ENCODE data around the gene TMCC2.
A peak's percentile ranks its signal among the peaks of the same experiment; 100 is the strongest.
"Not testable (repeated sequence)": the region's sequence is repeated elsewhere in the genome, so short reads cannot be mapped to it uniquely, and the experiment has no call there.

The TMCC2 gene

DNA sequence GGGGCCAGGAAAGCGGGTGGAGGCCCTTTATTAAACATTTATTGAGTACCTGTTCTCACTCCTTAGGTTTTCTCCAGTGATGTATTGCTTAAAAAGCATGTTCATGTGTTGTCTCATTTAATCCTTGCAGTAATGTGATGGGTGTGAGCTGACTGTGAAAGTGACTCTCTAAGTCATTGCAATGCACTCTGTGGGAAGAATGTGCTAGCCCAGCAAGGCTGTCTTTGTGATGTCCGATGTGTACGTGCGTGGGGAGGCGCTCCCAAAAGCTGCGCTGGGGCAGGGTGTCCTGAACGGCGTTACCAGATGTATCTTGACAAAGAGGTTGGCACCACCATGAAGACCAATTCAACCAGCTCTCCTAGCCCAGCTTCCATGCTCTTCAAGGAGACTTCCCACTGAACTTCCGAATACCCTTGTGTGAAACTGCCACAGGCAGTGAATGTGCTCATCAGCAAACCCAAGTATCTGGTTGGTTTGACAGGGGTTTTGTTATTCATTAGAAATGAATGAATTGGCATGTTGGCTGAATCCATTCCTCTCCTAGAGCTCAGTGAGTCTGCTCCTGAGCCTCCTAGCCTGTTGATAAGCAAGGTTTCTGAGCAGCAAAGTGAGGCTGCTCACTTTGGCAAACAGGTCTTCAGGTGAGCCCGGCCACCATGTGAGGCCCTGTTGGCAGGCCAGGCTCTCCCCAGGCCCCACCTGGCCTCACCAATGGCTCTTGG lies 65.8 kb downstream of the TMCC2 start:
- Histone ChIP-seq H3K4me1 (ENCODE audit: control insufficient read depth, low read depth, low read length) (peaks cover 34% of the 10 kb centered on the region), H3K36me3 (ENCODE audit: control insufficient read depth, low read depth, low read length) (no peaks in the 10 kb centered on the region), H3K9me3 (ENCODE audit: control insufficient read depth, low read depth, low read length) (no peaks in the 10 kb centered on the region), H3K9ac (ENCODE audit: low read length) (peak overlapping the region; percentile 59), H3K4me3 (ENCODE audit: low read length) (no peak overlapping the region), H3K27me3 (ENCODE audit: control insufficient read depth, insufficient read depth, low read length) (no peaks in the 10 kb centered on the region), H3K27ac (ENCODE audit: low read length) (peak overlapping the region; percentile 83)

DNA sequence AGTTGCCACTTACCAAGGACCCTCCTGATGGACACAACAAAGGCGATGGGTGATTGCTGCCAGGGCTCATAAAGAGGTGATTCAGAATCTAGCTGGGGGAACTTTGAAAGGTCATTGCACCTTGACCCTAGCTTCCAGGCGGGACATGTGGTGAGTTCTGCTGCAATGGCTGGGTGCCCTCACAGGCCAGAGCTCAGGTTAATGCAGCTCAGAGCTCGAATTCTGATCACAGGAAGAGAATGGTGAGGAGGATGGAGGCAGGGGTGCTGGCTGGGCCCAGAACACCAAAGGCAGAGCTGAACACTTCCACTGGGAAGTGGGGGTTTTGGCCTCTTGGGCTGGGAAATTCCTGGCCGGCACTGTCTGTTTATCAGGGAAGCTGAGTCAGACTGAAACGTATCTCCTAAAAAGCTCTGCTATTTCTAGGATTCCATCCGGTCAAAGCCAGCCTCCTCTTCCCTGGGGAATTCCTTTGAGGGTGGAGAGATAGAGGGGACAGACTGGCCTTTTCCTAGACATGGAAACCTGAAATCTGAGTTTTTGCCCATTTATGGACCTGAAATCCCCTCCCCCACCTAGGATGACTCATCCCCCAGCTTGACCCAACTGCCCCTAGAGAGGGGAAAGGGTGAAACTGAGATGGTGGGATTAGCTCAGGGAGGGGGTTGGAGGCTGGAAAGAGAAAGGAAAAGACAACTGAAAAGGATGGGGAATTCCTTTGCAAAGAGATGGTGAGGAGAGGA lies 66.6 kb downstream of the TMCC2 start:
- H3K9ac ChIP-seq (ENCODE audit: low read length) = peak overlapping the region; percentile 59
- H3K4me1 ChIP-seq (ENCODE audit: control insufficient read depth, low read depth, low read length) = peaks cover 37% of the 10 kb centered on the region
- H3K27ac ChIP-seq (ENCODE audit: low read length) = peak overlapping the region; percentile 83
- no peaks in the 10 kb centered on the region for H3K36me3 ChIP-seq (ENCODE audit: control insufficient read depth, low read depth, low read length)
- peak overlapping the region; percentile 36 for H3K4me3 ChIP-seq (ENCODE audit: low read length)
- no peaks in the 10 kb centered on the region for H3K27me3 ChIP-seq (ENCODE audit: control insufficient read depth, insufficient read depth, low read length)
- no peaks in the 10 kb centered on the region for H3K9me3 ChIP-seq (ENCODE audit: control insufficient read depth, low read depth, low read length)

DNA sequence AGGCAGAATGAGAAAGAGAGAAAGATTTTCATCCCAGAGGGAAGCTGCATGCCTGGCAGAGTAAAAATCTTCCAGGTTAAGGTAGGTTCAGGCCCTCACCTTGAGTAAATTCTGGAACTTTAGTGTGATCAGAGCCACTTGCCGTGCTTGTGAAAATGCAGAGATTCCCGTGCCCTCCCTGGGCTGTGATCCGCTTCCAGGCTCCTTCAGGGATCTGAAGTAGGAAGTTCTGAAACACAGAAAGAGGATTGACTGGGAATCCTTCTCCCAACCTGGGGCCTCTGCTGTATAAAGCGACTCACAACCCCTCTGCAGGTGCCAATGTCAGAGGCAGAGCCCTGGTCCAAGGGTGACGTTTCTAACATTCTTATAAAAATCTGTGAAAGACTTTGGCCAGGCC lies 67.2 kb downstream of the TMCC2 start:
- peak overlapping the region; percentile 36 for H3K4me3 ChIP-seq (ENCODE audit: low read length)

DNA sequence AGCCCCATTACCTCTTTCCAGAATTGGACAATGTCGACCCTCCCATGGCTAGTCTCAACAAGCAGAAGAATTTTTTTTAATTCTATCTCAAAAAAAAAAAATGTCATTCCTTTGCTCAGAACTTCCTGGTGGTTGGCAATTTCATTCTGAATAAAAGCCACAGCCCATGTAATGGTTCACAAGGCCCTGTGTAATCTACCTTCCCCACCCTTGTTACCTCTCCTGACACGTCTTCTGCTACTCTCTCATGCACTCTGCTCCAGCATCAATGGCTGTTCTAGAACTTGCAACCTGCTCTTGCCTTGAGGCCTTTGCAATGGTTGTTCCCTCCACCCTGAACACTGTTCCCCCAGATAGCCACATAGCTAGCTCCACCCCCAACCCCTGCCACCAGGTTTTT lies 68.4 kb downstream of the TMCC2 start:
- Histone ChIP-seq H3K36me3 (ENCODE audit: control insufficient read depth, low read depth, low read length) (no peaks in the 10 kb centered on the region), H3K27me3 (ENCODE audit: control insufficient read depth, insufficient read depth, low read length) (no peaks in the 10 kb centered on the region), H3K9ac (ENCODE audit: low read length) (no peak overlapping the region), H3K27ac (ENCODE audit: low read length) (no peak overlapping the region), H3K9me3 (ENCODE audit: control insufficient read depth, low read depth, low read length) (no peaks in the 10 kb centered on the region), H3K4me1 (ENCODE audit: control insufficient read depth, low read depth, low read length) (peaks cover 51% of the 10 kb centered on the region), H3K4me3 (ENCODE audit: low read length) (no peak overlapping the region)

More for the DNA sequence above, 67.2 kb downstream of the TMCC2 start:
- H3K9me3 ChIP-seq (ENCODE audit: control insufficient read depth, low read depth, low read length) = no peaks in the 10 kb centered on the region
- no peaks in the 10 kb centered on the region for H3K36me3 ChIP-seq (ENCODE audit: control insufficient read depth, low read depth, low read length)
- peak overlapping the region; percentile 59 for H3K9ac ChIP-seq (ENCODE audit: low read length)
- peak overlapping the region; percentile 83 for H3K27ac ChIP-seq (ENCODE audit: low read length)
- H3K27me3 ChIP-seq (ENCODE audit: control insufficient read depth, insufficient read depth, low read length) = no peaks in the 10 kb centered on the region
- peaks cover 38% of the 10 kb centered on the region for H3K4me1 ChIP-seq (ENCODE audit: control insufficient read depth, low read depth, low read length)

DNA sequence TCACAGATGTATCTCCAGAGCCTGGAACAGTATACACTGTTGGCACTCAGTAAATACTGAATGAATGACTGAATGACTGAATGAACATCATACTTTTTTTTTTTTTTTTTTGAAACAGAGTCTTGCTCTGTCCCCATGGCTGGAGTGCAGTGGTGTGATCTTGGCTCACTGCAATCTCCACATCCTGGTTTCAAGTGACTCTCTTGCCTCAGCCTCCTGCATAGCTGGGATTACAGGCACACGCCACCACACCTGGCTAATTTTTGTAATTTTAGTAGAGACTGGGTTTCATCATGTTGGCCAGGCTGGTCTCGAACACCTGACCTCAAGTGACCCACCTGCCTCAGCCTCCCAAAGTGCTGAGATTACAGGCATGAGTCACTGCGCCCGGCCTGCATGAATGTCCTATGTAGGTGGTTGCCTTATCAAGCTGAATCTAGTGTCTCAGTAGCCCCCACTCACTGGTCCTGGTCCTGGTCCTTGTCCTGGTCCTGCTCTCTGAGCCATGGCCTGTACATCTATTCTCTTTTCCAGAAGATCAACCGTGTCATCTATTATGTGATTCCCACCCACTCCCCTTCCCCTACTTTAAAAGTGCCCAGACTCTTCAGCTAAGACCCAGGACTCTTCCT lies 69.9 kb downstream of the TMCC2 start:
- H3K4me1 ChIP-seq (ENCODE audit: control insufficient read depth, low read depth, low read length) = peaks cover 58% of the 10 kb centered on the region
- H3K9ac ChIP-seq (ENCODE audit: low read length); H3K27me3 ChIP-seq (ENCODE audit: control insufficient read depth, insufficient read depth, low read length); H3K4me3 ChIP-seq (ENCODE audit: low read length); H3K9me3 ChIP-seq (ENCODE audit: control insufficient read depth, low read depth, low read length); H3K36me3 ChIP-seq (ENCODE audit: control insufficient read depth, low read depth, low read length); H3K27ac ChIP-seq (ENCODE audit: low read length): not testable (repeated sequence)

GRCh38 chr1:205298191-205298994 lies 70.6 kb downstream of the TMCC2 start:
- H3K27ac ChIP-seq (ENCODE audit: low read length) = no peak overlapping the region
- H3K36me3 ChIP-seq (ENCODE audit: control insufficient read depth, low read depth, low read length) = peaks cover 6% of the 10 kb centered on the region
- H3K9ac ChIP-seq (ENCODE audit: low read length) = no peak overlapping the region
- H3K9me3 ChIP-seq (ENCODE audit: control insufficient read depth, low read depth, low read length) = no peaks in the 10 kb centered on the region
- H3K27me3 ChIP-seq (ENCODE audit: control insufficient read depth, insufficient read depth, low read length) = no peaks in the 10 kb centered on the region
- H3K4me1 ChIP-seq (ENCODE audit: control insufficient read depth, low read depth, low read length) = peaks cover 58% of the 10 kb centered on the region
- no peak overlapping the region for H3K4me3 ChIP-seq (ENCODE audit: low read length)

GRCh38 chr1:205300149-205300548 lies 72.4 kb downstream of the TMCC2 start:
- Histone ChIP-seq H3K27me3 (ENCODE audit: control insufficient read depth, insufficient read depth, low read length) (no peaks in the 10 kb centered on the region), H3K27ac (ENCODE audit: low read length) (peak overlapping the region; percentile 45), H3K4me3 (ENCODE audit: low read length) (no peak overlapping the region), H3K9me3 (ENCODE audit: control insufficient read depth, low read depth, low read length) (no peaks in the 10 kb centered on the region), H3K36me3 (ENCODE audit: control insufficient read depth, low read depth, low read length) (peaks cover 24% of the 10 kb centered on the region), H3K9ac (ENCODE audit: low read length) (peak overlapping the region; percentile 4), H3K4me1 (ENCODE audit: control insufficient read depth, low read depth, low read length) (peaks cover 41% of the 10 kb centered on the region)

- Histone ChIP-seq H3K9me3 (ENCODE audit: control insufficient read depth, low read depth, low read length) (no peaks in the 10 kb centered on the region), H3K4me1 (ENCODE audit: control insufficient read depth, low read depth, low read length) (peaks cover 31% of the 10 kb centered on the region), H3K36me3 (ENCODE audit: control insufficient read depth, low read depth, low read length) (peaks cover 34% of the 10 kb centered on the region), H3K27ac (ENCODE audit: low read length) (peak overlapping the region; percentile 99), H3K4me3 (ENCODE audit: low read length) (peak overlapping the region; percentile 59), H3K27me3 (ENCODE audit: control insufficient read depth, insufficient read depth, low read length) (no peaks in the 10 kb centered on the region), H3K9ac (ENCODE audit: low read length) (peak overlapping the region; percentile 89)
Measured at GRCh38 chr1:205301205-205301821, 73.6 kb downstream of the TMCC2 start.

DNA sequence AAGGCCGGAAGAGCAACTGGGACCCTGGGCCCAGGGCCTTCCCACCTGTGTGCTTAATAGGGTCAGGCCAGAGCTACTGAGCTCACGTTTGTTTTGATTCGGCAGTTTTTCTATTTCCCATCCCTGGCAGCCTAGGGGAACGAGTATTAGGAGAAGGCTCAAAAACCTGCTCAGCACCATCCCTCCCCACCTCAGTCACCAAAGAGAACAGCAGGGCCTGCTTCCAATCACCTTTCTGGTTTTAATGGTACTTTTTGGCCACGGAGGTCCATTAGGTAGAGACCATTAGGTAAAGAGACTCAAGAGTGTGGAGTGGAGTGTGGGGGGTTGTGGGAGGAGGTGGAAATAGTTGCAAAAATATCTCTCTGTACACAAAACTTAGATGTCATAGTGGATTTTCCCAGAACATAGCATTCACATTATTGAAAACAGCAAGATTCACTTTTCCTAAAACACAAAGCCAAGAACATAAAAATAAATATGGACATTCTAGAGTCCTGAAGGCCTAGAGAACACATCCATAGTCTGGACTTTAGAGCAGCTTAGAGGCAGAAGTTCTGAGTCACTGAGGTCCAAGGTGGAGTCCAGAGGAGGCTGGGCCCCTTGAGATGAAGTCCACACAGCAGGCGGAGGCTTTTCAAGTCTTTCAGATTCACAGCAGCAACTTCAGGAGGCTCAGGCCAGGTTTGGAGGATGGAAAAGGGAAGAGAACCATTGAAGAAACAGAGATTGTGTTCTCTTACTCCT lies 74.3 kb downstream of the TMCC2 start:
- Histone ChIP-seq H3K9ac (ENCODE audit: low read length) (peak overlapping the region; percentile 44), H3K27ac (ENCODE audit: low read length) (peak overlapping the region; percentile 89), H3K4me3 (ENCODE audit: low read length) (no peak overlapping the region), H3K27me3 (ENCODE audit: control insufficient read depth, insufficient read depth, low read length) (no peaks in the 10 kb centered on the region), H3K4me1 (ENCODE audit: control insufficient read depth, low read depth, low read length) (peaks cover 31% of the 10 kb centered on the region), H3K9me3 (ENCODE audit: control insufficient read depth, low read depth, low read length) (no peaks in the 10 kb centered on the region), H3K36me3 (ENCODE audit: control insufficient read depth, low read depth, low read length) (peaks cover 41% of the 10 kb centered on the region)

DNA sequence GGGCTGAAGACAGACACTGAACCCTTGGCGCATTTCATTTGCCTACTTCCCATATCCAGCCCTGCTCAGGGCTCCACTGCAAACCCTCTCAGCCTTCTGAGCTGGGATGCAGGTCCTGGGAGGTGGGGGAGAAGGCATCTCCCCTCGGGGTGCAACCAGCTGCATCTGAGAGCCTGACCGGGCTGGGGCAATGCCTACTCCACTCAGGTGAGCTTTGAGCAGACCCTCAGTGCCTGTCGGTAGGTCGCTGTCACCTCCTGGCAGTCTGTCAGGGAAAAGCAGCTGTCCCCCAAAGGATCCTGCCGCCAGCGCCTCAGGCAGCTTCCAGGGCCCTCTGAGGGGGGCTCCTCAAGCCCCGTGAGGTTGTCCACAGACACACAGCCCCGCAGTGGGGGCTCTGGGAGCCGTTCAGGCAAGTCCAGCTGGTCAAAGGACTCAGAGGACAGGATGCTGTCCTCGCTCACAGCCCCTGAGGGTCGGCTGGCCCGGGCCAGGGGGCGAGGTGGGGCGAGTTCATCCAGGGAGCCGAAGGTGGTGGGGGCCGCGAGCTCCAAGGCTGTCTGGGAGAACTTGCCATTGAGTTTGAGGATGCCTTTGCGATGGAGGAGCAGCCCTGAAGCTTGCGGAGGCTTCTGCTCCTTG lies 75.6 kb downstream of the TMCC2 start:
- no peaks in the 10 kb centered on the region for H3K9me3 ChIP-seq (ENCODE audit: control insufficient read depth, low read depth, low read length)
- H3K4me1 ChIP-seq (ENCODE audit: control insufficient read depth, low read depth, low read length) = peaks cover 28% of the 10 kb centered on the region
- H3K27me3 ChIP-seq (ENCODE audit: control insufficient read depth, insufficient read depth, low read length) = no peaks in the 10 kb centered on the region
- peaks cover 55% of the 10 kb centered on the region for H3K36me3 ChIP-seq (ENCODE audit: control insufficient read depth, low read depth, low read length)
- H3K4me3 ChIP-seq (ENCODE audit: low read length) = no peak overlapping the region
- no peak overlapping the region for H3K27ac ChIP-seq (ENCODE audit: low read length)
- no peak overlapping the region for H3K9ac ChIP-seq (ENCODE audit: low read length)

Data from iPS-18a (cell line).